HepG2 (cell line): ENCODE measurements around the gene ABHD12. TPM values are rescaled to one million over a fixed set of nuclear protein-coding genes. Genes with fewer than 3 reads are reported as not detected.

Experiments
- CAMTA2 ChIP-seq: sonication (generic); formaldehyde crosslinking; IDR thresholded peaks from 2 replicates; pipeline ENCODE4 v1.4.0; 2020; ENCODE audit warnings: mild to moderate bottlenecking, missing genetic modification reagents, borderline replicate concordance
- CREB1 ChIP-seq, 2 experiments: fragments of 450-650 bp in 1 of 2; IDR thresholded peaks; 2 replicates each; pipeline ENCODE4 v1.6.1; 2016 to 2017; ENCODE audit warnings: control low read depth in 1 of 2, mild to moderate bottlenecking in 1 of 2, missing compliant biosample characterization in 1 of 2, missing genetic modification characterization in 1 of 2
- JARID2 ChIP-seq: sonication (generic); formaldehyde crosslinking; IDR thresholded peaks from 2 replicates; pipeline ENCODE4 v1.8.1; 2023; ENCODE audit warnings: missing genetic modification reagents, inconsistent platforms; ENCODE audit not compliant: insufficient replicate concordance
- KLF13 ChIP-seq: sonication (generic); formaldehyde crosslinking; IDR thresholded peaks from 2 replicates; pipeline ENCODE4 v1.4.0; 2020; ENCODE audit warnings: mild to moderate bottlenecking, missing genetic modification reagents
- MIER2 ChIP-seq: IDR thresholded peaks from 2 replicates; pipeline ENCODE4 v1.6.1; 2016; ENCODE audit warnings: missing biosample characterization, missing genetic modification reagents
- MNT ChIP-seq: fragments of 450-650 bp; IDR thresholded peaks from 2 replicates; pipeline ENCODE4 v1.6.1; 2016
- NONO ChIP-seq, 2 experiments: fragments of 450-650 bp in 1 of 2; sonication (generic) in 1 of 2; formaldehyde crosslinking in 1 of 2; IDR thresholded peaks in 1 of 2; conservative IDR thresholded peaks in 1 of 2; 2 replicates each; pipeline versions ENCODE4 v1.6.1 to v1.8.0; 2017 to 2022; ENCODE audit warnings: mild to moderate bottlenecking in 1 of 2, missing genetic modification reagents in 1 of 2, moderate library complexity in 1 of 2
- NR2C2 ChIP-seq: sonication (generic); formaldehyde crosslinking; IDR thresholded peaks from 2 replicates; pipeline ENCODE4 v1.4.0; 2020; ENCODE audit warnings: missing genetic modification reagents, mild to moderate bottlenecking, moderate library complexity, borderline replicate concordance
- RBM22 ChIP-seq: fragments of 200-400 bp; formaldehyde crosslinking; optimal IDR thresholded peaks from 2 replicates; pipeline ENCODE3; 2017; ENCODE audit warnings: mild to moderate bottlenecking, low read length, moderate library complexity
- RFX3 ChIP-seq: IDR thresholded peaks from 2 replicates; pipeline ENCODE4 v1.6.1; 2016; ENCODE audit warnings: missing biosample characterization, missing genetic modification reagents
- SOX13 ChIP-seq, 3 experiments: fragments of 450-650 bp in 1 of 3; sonication (generic) in 1 of 3; formaldehyde crosslinking in 1 of 3; IDR thresholded peaks in 2 of 3; conservative IDR thresholded peaks in 1 of 3; 2 replicates each; pipeline versions ENCODE4 v1.5.0 to v1.6.1; 2016 to 2020; ENCODE audit warnings: antibody characterized with exemption in 1 of 3, mild to moderate bottlenecking in 1 of 3, missing compliant biosample characterization in 1 of 3, missing genetic modification reagents in 1 of 3, moderate library complexity in 1 of 3
- SP2 ChIP-seq: sonication (generic); formaldehyde crosslinking; IDR thresholded peaks from 2 replicates; pipeline ENCODE4 v1.5.1; 2020; ENCODE audit warnings: mild to moderate bottlenecking, missing genetic modification reagents
- TEF ChIP-seq: sonication (generic); formaldehyde crosslinking; IDR thresholded peaks from 2 replicates; pipeline ENCODE4 v1.5.0; 2020; ENCODE audit warnings: missing genetic modification reagents
- ZBTB3 ChIP-seq: sonication (generic); formaldehyde crosslinking; IDR thresholded peaks from 2 replicates; pipeline ENCODE4 v1.4.0; 2020; ENCODE audit warnings: low read depth, mild to moderate bottlenecking, moderate library complexity, missing genetic modification reagents, borderline replicate concordance
- ZFP36L1 ChIP-seq: sonication (generic); formaldehyde crosslinking; IDR thresholded peaks from 2 replicates; pipeline ENCODE4 v1.8.0; 2022; ENCODE audit warnings: mild to moderate bottlenecking, missing genetic modification reagents, moderate library complexity
- ZNF781 ChIP-seq: sonication (generic); formaldehyde crosslinking; IDR thresholded peaks from 2 replicates; pipeline ENCODE4 v1.5.1; 2020; ENCODE audit warnings: borderline replicate concordance, mild to moderate bottlenecking, missing genetic modification reagents; ENCODE audit errors: not compliant biosample characterization
- polyA plus RNA-seq, 8 experiments: library from polyadenylated mRNA; depleted of rRNA in 3 of 8; stranded (reverse) in 7 of 8; unstranded in 1 of 8; fragments of >200 nt; fragmentation: Illumina TruSeq in 4 of 8; extraction: Trizol in 4 of 8; gene quantifications; 2 replicates each; pipeline versions ENCODE4 v1.2.1 to v1.2.3, GENCODE V29; 2011 to 2016; ENCODE audit warnings: low read depth in 4 of 8, missing spikeins in 1 of 8, mixed read lengths in 1 of 8; ENCODE audit not compliant: insufficient read depth in 1 of 8
- total RNA-seq, 5 experiments: library from RNA; depleted of rRNA; stranded (reverse); fragments of >200 nt; fragmentation: Illumina TruSeq; extraction: Trizol; gene quantifications; 2 replicates each; pipeline ENCODE4 v1.2.3, GENCODE V29; 2016; ENCODE audit warnings: low read depth in 1 of 5
- TF ChIP-seq, protein P1 (sequence below): sonication (generic); formaldehyde crosslinking; IDR thresholded peaks from 2 replicates; pipeline ENCODE4 v1.5.0; 2020; ENCODE audit warnings: missing genetic modification reagents
- TF ChIP-seq, protein P2 (sequence below): sonication (generic); formaldehyde crosslinking; IDR thresholded peaks from 2 replicates; pipeline ENCODE4 v1.4.0; 2020; ENCODE audit warnings: mild to moderate bottlenecking, missing genetic modification reagents
- TF ChIP-seq, protein P3 (sequence below): sonication (generic); formaldehyde crosslinking; IDR thresholded peaks from 2 replicates; pipeline ENCODE4 v1.5.0; 2020; ENCODE audit warnings: mild to moderate bottlenecking, missing genetic modification reagents

Gene ABHD12
- total and polyA plus RNA-seq, 2 of the 13 experiments (the other 11 are each of a cell fraction or from before 2014, with no cell fraction given) = 23.5 to 72.1 TPM

GRCh38 chr20:25407311-25408169 is 16.9 kb upstream of the ABHD12 start, which contains the start of gene GINS1 (continued):
- TF ChIP-seq CREB1 (IDR thresholded peaks at IDR 0.05) (peak; percentile 1; the same call in 1 of the 2 replicates), CREB1 (CRISPR knock-in tag; IDR thresholded peaks at IDR 0.05) (peak; percentile 59), RFX3 (no peak), ZNF781 (peak; percentile 99), ZBTB3 (peak; percentile 76; the same call in 1 of the 2 replicates), SOX13 (IDR thresholded peaks at IDR 0.05) (no peak; the same call in 1 of the 2 replicates), SOX13 (CRISPR knock-in tag; conservative IDR thresholded peaks at IDR 0.05 in 1 of 2, IDR thresholded peaks at IDR 0.05 in 1 of 2) (peak in 1 of 2 experiments; percentile 82; a peak in 2 of 4 replicates), ZFP36L1 (CRISPR knock-in tag) (peak; percentile 99; the same call in 1 of the 2 replicates), RBM22 (no peak), MNT (peak; percentile 38; the same call in 1 of the 2 replicates), KLF13 (CRISPR knock-in tag) (peak; percentile 98; the same call in 1 of the 2 replicates), TEF (CRISPR knock-in tag) (peak; percentile 84), SP2 (CRISPR knock-in tag) (peak; percentile 60; the same call in 1 of the 2 replicates), NONO (IDR thresholded peaks at IDR 0.05) (no peak), NONO (CRISPR knock-in tag; conservative IDR thresholded peaks at IDR 0.05) (peak; percentile 99), CAMTA2 (peak; percentile 92; the same call in 1 of the 2 replicates), NR2C2 (CRISPR knock-in tag) (peak; percentile 80), MIER2 (CRISPR knock-in tag) (peak; percentile 81), JARID2 (CRISPR knock-in tag) (no peak)
- TF ChIP-seq, protein P1, sequence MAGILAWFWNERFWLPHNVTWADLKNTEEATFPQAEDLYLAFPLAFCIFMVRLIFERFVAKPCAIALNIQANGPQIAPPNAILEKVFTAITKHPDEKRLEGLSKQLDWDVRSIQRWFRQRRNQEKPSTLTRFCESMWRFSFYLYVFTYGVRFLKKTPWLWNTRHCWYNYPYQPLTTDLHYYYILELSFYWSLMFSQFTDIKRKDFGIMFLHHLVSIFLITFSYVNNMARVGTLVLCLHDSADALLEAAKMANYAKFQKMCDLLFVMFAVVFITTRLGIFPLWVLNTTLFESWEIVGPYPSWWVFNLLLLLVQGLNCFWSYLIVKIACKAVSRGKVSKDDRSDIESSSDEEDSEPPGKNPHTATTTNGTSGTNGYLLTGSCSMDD (CRISPR knock-in tag) = peak; percentile 93
- TF ChIP-seq, protein P2, sequence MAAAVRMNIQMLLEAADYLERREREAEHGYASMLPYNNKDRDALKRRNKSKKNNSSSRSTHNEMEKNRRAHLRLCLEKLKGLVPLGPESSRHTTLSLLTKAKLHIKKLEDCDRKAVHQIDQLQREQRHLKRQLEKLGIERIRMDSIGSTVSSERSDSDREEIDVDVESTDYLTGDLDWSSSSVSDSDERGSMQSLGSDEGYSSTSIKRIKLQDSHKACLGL (CRISPR knock-in tag) = peak; percentile 99
- TF ChIP-seq, protein P3, sequence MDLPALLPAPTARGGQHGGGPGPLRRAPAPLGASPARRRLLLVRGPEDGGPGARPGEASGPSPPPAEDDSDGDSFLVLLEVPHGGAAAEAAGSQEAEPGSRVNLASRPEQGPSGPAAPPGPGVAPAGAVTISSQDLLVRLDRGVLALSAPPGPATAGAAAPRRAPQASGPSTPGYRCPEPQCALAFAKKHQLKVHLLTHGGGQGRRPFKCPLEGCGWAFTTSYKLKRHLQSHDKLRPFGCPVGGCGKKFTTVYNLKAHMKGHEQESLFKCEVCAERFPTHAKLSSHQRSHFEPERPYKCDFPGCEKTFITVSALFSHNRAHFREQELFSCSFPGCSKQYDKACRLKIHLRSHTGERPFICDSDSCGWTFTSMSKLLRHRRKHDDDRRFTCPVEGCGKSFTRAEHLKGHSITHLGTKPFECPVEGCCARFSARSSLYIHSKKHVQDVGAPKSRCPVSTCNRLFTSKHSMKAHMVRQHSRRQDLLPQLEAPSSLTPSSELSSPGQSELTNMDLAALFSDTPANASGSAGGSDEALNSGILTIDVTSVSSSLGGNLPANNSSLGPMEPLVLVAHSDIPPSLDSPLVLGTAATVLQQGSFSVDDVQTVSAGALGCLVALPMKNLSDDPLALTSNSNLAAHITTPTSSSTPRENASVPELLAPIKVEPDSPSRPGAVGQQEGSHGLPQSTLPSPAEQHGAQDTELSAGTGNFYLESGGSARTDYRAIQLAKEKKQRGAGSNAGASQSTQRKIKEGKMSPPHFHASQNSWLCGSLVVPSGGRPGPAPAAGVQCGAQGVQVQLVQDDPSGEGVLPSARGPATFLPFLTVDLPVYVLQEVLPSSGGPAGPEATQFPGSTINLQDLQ (CRISPR knock-in tag) = peak; percentile 97
